ENCODE results near the gene SSC4D.

GRCh38 chr7:76375251-76375650, 34.2 kb downstream of the SSC4D start:
- TF ChIP-seq POLR2AphosphoS5 (IDR thresholded peaks at IDR 0.05; ENCODE audit: insufficient read depth in 1 of 2, low read depth in 1 of 2) (no peak), POLR2A (IDR thresholded peaks at IDR 0.05) (no peak)

Data from vagina (tissue), 2 donors.